G401 (cell line): ENCODE data around the gene DCAF6. TPM values are rescaled to one million over a fixed set of nuclear protein-coding genes. Genes with fewer than 3 reads are reported as not detected.

Experiments used
- DNase-seq: peaks from one replicate; pipeline ENCODE4 v3.0.0-alpha.2; 2015; ENCODE audit warnings: low spot score
- in situ Hi-C: cut with HindIII; loops from 2 replicates; pipeline ENCODE4 v1.10.0; 2016; ENCODE audit warnings: low sequenced_read_pairs, mixed read lengths
- total RNA-seq: library from RNA; depleted of rRNA; stranded (reverse); fragments of >200 nt; shearing (Covaris generic); gene quantifications from 2 replicates; pipeline ENCODE4 v1.2.3, GENCODE V29; 2014

DCAF6 gene
- total RNA-seq, 1 experiment from 2014 or later, result 56.2 TPM

GRCh38 chr1:168091720-168092550 lies 155.5 kb downstream of the DCAF6 start:
- DNase-seq, result peak; percentile 86
- in situ Hi-C loops, result no loop called here

GRCh38 chr1:168092566-168093355 lies 156.3 kb downstream of the DCAF6 start:
- peak; percentile 35 for DNase-seq
- in situ Hi-C loops, result no loop called here

DNA sequence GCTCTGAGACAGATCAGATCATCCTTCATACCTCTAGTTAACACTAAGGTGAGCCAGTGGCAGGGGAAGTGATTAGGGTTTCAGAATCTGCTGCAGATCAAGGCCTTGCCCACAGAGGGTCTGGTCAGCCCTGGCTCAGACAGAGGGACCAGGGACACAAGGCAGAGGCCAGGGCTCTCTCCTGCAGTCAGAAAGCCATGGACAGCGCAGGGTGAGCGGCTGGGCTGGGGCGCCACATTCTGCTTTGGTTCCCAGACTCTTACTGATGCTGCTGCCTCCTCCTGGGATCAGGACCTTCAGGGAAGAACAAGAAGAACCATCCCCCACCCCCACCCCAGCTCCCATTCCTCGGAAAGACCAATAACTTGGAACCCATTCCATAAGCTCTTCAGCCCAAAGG lies 157.1 kb downstream of the DCAF6 start:
- in situ Hi-C loops, result no loop called here
- no peak for DNase-seq

DNA sequence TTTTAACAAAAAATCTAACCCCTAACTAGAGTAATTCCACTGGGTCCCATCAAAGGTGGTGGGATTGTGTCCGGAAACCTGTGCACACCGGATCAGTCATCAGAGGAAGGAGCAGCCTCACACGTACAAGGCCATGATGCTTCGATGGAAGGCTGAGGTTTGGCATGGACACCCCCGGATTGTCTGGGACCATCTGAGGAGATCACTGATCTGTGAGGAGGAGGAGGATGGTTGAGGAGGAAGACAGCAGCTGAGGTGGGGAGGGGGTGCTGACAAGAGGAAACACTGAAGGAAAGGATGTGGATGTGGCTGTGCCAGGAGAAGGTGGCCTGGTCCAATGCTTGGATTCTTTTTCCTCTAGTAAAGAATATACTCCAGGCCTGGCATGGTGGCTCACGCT lies 159.0 kb downstream of the DCAF6 start:
- no peak for DNase-seq
- in situ Hi-C loops, result no loop called here

DNA sequence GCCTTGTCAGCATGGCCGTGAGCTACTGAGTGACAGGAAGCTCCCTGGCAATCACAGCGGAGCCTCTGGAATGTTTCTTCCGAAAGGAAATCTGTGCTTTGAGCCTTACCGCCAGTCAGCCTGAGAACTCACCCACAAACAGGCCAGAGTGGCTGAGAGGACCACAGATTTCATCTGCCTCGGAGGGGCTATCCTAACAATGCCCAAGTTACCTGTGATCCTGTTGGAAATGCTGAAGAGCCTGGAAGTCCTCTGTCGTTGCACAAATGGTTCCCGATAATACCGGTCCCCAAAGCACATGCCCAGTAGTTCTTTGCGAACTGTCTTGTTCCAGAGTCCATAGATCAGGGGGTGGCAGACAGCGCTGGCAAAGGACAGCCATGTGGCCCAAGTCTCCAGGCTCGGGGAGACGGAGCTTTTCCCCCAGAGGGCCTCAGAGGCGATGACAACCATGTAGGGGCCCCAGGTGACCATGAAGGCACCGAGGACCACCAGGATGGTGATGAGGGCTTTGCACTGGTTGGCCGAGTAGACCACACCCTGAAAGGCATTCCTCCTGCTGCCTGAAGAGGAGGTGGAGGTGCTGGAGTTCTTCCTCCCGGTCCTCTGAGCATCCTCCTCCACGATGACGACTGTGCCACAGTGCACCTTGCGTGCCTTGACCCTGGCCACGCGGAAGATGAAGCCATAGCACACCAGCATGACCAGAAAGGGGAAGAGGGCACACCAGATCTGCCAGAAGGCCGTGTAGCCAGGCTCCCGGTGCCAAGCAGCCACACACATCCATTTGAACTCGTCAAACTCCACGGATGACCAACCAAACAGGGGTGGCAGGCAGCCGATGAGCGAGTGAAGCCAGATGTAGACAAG lies 160.0 kb downstream of the DCAF6 start:
- no peak for DNase-seq
- in situ Hi-C loops, result no loop called here

DNA sequence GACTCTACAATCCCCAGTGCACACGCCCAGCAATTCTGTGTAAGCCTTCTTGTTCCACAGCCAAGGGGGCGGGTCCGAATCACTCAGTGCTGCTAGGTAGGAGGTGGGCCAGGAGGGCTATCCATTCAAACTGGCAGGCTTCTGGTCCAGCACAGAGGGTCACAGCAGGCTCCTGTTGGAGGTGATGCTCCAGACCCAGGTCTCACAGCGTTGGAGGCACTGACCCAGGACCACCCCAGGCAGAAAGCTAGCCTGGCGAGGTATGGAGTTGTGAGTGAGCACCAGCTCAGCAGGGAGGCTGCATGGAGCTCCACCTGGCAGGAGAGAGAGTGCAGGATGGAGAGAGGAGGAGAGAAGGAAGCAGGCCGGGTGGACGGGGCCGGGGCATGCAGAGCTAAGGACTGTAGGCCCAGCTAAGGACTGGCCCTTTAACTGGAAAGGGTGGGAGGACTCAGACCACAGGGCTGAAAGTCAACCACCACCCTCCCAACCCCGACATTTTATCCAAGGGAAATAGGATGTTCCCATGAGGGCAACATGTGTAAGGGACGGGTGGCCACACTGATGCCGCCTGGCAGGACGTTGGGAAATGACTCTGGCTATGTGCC lies 161.5 kb downstream of the DCAF6 start:
- no peak for DNase-seq
- in situ Hi-C loops, result no loop called here

- in situ Hi-C loops, result no loop called here
- DNase-seq, result no peak
These were observed 162.2 kb downstream of the DCAF6 start for GRCh38 chr1:168098534-168099320.

DNA sequence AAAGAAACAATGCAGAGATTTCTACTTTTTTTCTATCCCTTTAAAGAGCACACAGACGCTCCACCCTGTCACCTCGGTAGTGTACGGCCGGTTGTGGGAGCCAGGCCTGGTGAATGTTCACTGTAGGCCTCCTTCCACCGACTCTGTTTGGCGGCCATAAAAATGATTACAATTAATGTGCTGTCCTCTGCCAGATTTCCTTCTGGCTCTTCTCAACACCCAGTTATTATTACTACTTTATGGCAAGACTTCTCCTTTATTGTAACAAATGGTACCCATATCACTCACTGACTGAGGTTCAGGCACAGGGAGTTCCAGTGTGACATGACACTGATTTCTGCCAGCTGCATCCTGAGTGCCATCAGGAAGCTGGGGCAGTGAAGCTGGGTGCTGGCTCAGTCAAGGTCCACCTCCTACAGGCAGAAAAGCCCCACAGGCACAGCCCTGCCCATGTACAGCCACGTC lies 162.9 kb downstream of the DCAF6 start:
- DNase-seq, result no peak
- in situ Hi-C loops, result no loop called here

GRCh38 chr1:168100315-168101002 lies 164.0 kb downstream of the DCAF6 start:
- no peak for DNase-seq
- in situ Hi-C loops, result no loop called here

- no peak for DNase-seq
These were observed 164.9 kb downstream of the DCAF6 start for GRCh38 chr1:168101336-168101735.

GRCh38 chr1:168102487-168102886 lies 166.0 kb downstream of the DCAF6 start:
- in situ Hi-C loops, result no loop called here
- no peak for DNase-seq

More at GRCh38 chr1:168101336-168101735, 164.9 kb downstream of the DCAF6 start:
- in situ Hi-C loops, result no loop called here

- no peak for DNase-seq
- in situ Hi-C loops, result no loop called here
These were observed 168.1 kb downstream of the DCAF6 start for GRCh38 chr1:168104535-168104934.

- no peak for DNase-seq
- in situ Hi-C loops, result no loop called here
These were observed 169.4 kb downstream of the DCAF6 start for GRCh38 chr1:168105846-168106245.

- DNase-seq, result no peak
- in situ Hi-C loops, result no loop called here
These were observed 169.8 kb downstream of the DCAF6 start for GRCh38 chr1:168106274-168106673.

GRCh38 chr1:168110896-168111545 lies 174.5 kb downstream of the DCAF6 start:
- no peak for DNase-seq
- in situ Hi-C loops, result no loop called here

- in situ Hi-C loops, result no loop called here
- no peak for DNase-seq
These were observed 176.3 kb downstream of the DCAF6 start for GRCh38 chr1:168112673-168113305.

DNA sequence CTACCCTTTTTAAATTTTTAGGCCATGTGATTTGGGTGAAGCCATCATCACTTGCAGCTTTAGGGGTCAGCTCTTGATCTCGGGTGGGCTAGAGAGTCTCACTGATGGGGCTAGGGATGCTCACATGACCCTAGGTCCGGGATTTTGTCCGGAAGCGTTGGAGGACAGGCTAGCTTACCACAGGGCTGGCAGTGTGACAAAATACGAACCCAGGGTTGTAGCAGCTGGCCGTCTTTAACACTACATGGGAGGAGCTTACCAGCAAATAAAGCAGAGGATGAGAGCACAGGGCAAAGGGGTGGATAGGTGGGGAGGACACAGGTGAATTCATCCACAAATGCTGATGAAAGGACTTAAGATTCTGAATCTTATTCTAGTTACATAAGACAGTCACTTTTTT lies 178.4 kb downstream of the DCAF6 start:
- in situ Hi-C loops, result no loop called here
- no peak for DNase-seq
